Neural cell (in vitro differentiated cells): ENCODE data around the gene FAM168A. TPM values are rescaled to one million over a fixed set of nuclear protein-coding genes. Genes with fewer than 3 reads are reported as not detected.

Experiments
- H2AFZ ChIP-seq: fragments of 200-600, 300-800 bp; sonication (generic), shearing (Covaris generic); 2 replicates; pipeline ENCODE4 v1.6.0; 2014; ENCODE audit warnings: low read depth, mild to moderate bottlenecking, antibody characterized with exemption, low read length, moderate library complexity
- H3F3A ChIP-seq: fragments of 200-600 bp; shearing (Covaris generic); 2 replicates; pipeline ENCODE4 v1.6.1; 2016; ENCODE audit warnings: mild to moderate bottlenecking, moderate library complexity, mixed read lengths, antibody characterized with exemption, low read length; ENCODE audit not compliant: insufficient read depth, poor library complexity, severe bottlenecking
- H3K27ac ChIP-seq: fragments of 200-600, 300-800 bp; sonication (generic), shearing (Covaris generic); 2 replicates; pipeline ENCODE4 v1.5.1; 2014; ENCODE audit warnings: mild to moderate bottlenecking, low read length, moderate library complexity
- H3K27me3 ChIP-seq: fragments of 300-800, 200-600 bp; sonication (generic), shearing (Covaris generic); 2 replicates; pipeline ENCODE4 v1.6.0; 2014; ENCODE audit warnings: mild to moderate bottlenecking, low read depth, low read length, moderate library complexity; ENCODE audit not compliant: insufficient read depth
- H3K36me3 ChIP-seq: fragments of 300-800, 200-600 bp; sonication (generic), shearing (Covaris generic); 2 replicates; pipeline ENCODE4 v1.5.1; 2014; ENCODE audit warnings: mild to moderate bottlenecking, antibody characterized with exemption, low read length, moderate library complexity; ENCODE audit not compliant: insufficient read depth
- H3K4me2 ChIP-seq: fragments of 300-800, 200-600 bp; sonication (generic), shearing (Covaris generic); 2 replicates; pipeline ENCODE4 v1.6.0; 2014; ENCODE audit warnings: mild to moderate bottlenecking, low read length
- H3K4me3 ChIP-seq: fragments of 300-800, 200-600 bp; sonication (generic), shearing (Covaris generic); 2 replicates; pipeline ENCODE4 v1.5.1; 2014; ENCODE audit warnings: mild to moderate bottlenecking, low read length, moderate library complexity
- H3K79me2 ChIP-seq: fragments of 200-600 bp; shearing (Covaris generic); replicated peaks from 2 replicates; pipeline ENCODE4 v1.6.0; 2014; ENCODE audit warnings: mild to moderate bottlenecking, low read length, moderate library complexity; ENCODE audit not compliant: insufficient read depth
- H3K9ac ChIP-seq: fragments of 300-800, 200-600 bp; sonication (generic), shearing (Covaris generic); 2 replicates; pipeline ENCODE4 v1.6.1; 2016; ENCODE audit warnings: mild to moderate bottlenecking, low read length, mixed read lengths
- H3K9me2 ChIP-seq: fragments of 200-600 bp; shearing (Covaris generic); 2 replicates; pipeline ENCODE4 v1.6.1; 2016; ENCODE audit warnings: mild to moderate bottlenecking, low read length, mixed read lengths; ENCODE audit not compliant: insufficient read depth
- H3K9me3 ChIP-seq: fragments of 200-600, 300-800 bp; sonication (generic), shearing (Covaris generic); 2 replicates; pipeline ENCODE4 v1.6.1; 2016; ENCODE audit warnings: mild to moderate bottlenecking, mixed run types, low read length, moderate library complexity, mixed read lengths
- H4K20me1 ChIP-seq: fragments of 200-600 bp; shearing (Covaris generic); 2 replicates; pipeline ENCODE4 v1.6.1; 2016; ENCODE audit warnings: mild to moderate bottlenecking, mixed run types; ENCODE audit not compliant: insufficient read depth
- EP300 ChIP-seq: fragments of 450-650 bp; conservative IDR thresholded peaks from 2 replicates; pipeline ENCODE4 v1.6.1; 2014; ENCODE audit warnings: antibody characterized with exemption, mild to moderate bottlenecking, moderate library complexity; ENCODE audit not compliant: poor library complexity, severe bottlenecking
- EZH2 ChIP-seq: fragments of 200-600, 300-800 bp; shearing (Covaris generic), sonication (generic); IDR thresholded peaks from 2 replicates; pipeline ENCODE4 v1.6.1; 2014; ENCODE audit warnings: antibody characterized with exemption, low read length, borderline replicate concordance, mild to moderate bottlenecking; ENCODE audit not compliant: insufficient read depth, poor library complexity, severe bottlenecking
- MXI1 ChIP-seq: fragments of 450-650 bp; conservative IDR thresholded peaks from 2 replicates; pipeline ENCODE4 v1.6.1; 2014; ENCODE audit warnings: antibody characterized with exemption, mild to moderate bottlenecking; ENCODE audit not compliant: poor library complexity, severe bottlenecking
- POLR2AphosphoS5 ChIP-seq: IDR thresholded peaks from 2 replicates; pipeline ENCODE4 v1.6.1; 2012
- RAD21 ChIP-seq: fragments of 450-650 bp; conservative IDR thresholded peaks from 2 replicates; pipeline ENCODE4 v1.6.1; 2014; ENCODE audit warnings: antibody characterized with exemption, mild to moderate bottlenecking, moderate library complexity
- SMC3 ChIP-seq: fragments of 450-650 bp; conservative IDR thresholded peaks from 2 replicates; pipeline ENCODE4 v1.6.1; 2014; ENCODE audit warnings: antibody characterized with exemption, mild to moderate bottlenecking, moderate library complexity; ENCODE audit not compliant: poor library complexity
- TAF1 ChIP-seq: IDR thresholded peaks from 2 replicates; pipeline ENCODE4 v1.6.1; 2012; ENCODE audit warnings: low read depth
- polyA plus RNA-seq: library from polyadenylated mRNA; depleted of rRNA; stranded (reverse); fragments of >200 nt; gene quantifications from 2 replicates; pipeline ENCODE4 v1.2.3, GENCODE V29; 2014
- TF ChIP-seq, protein P1 (sequence below): IDR thresholded peaks from 2 replicates; pipeline ENCODE4 v1.6.1; 2012; ENCODE audit warnings: borderline replicate concordance
- TF ChIP-seq, protein P2 (sequence below): fragments of 450-650 bp; IDR thresholded peaks from 2 replicates; pipeline ENCODE4 v1.5.1; 2014; ENCODE audit warnings: antibody characterized with exemption, mild to moderate bottlenecking, moderate library complexity; ENCODE audit not compliant: poor library complexity, severe bottlenecking

The FAM168A gene
- polyA plus RNA-seq, 1 donor from 2014 or later, result 67.3 TPM

DNA sequence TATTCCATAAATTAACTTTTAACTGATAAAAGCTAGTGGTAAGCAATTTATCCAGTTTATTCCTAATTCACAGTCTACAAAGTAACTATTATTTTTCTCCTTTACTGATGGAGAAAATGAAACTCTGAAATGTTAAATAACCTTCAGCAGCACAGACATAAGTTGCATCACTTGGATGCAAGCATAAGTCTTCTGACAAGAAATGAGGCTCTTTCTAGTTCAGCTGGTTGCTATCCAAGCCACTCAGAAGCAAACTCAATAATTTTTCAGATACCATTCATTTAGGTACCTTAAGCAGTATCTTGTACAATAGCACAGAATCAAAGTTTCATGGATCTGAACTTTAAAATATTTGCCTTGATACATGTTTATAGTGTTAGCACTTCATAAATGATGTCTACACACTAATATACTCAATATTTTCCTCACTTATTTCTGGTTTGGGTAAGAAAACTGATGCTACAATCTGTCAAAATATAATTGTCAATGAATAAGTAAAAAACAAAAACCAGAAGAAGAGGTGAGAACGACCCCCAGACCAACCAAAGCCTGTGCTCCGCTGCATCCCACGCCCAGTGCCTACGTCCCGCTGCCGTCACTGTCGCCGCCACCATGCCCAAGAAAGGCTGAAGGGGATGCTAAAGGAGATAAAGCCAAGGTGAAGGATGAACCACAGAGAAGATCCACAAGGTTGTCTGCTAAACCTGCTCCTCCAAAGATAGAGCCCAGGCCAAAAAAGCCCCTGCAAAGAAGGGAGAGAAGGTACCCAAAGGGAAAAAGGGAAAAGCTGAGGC lies 18.1 kb downstream of the FAM168A start:
- H3K36me3 ChIP-seq, result peaks cover 4% of the 10 kb centered on the region
- peaks cover 28% of the 10 kb centered on the region for H3K79me2 ChIP-seq
- H2AFZ ChIP-seq, result no peak overlapping the region
- no peak overlapping the region for H3K9ac ChIP-seq
- H3K9me3 ChIP-seq, result no peaks in the 10 kb centered on the region
- H3K4me2 ChIP-seq, result no peak overlapping the region
- H4K20me1 ChIP-seq, result no peaks in the 10 kb centered on the region
- H3K4me3 ChIP-seq, result no peak overlapping the region
- TF ChIP-seq EZH2, result no peak
- TF ChIP-seq RAD21, result no peak
- TF ChIP-seq TAF1, result no peak
- TF ChIP-seq SMC3, result no peak
- TF ChIP-seq, protein P1, sequence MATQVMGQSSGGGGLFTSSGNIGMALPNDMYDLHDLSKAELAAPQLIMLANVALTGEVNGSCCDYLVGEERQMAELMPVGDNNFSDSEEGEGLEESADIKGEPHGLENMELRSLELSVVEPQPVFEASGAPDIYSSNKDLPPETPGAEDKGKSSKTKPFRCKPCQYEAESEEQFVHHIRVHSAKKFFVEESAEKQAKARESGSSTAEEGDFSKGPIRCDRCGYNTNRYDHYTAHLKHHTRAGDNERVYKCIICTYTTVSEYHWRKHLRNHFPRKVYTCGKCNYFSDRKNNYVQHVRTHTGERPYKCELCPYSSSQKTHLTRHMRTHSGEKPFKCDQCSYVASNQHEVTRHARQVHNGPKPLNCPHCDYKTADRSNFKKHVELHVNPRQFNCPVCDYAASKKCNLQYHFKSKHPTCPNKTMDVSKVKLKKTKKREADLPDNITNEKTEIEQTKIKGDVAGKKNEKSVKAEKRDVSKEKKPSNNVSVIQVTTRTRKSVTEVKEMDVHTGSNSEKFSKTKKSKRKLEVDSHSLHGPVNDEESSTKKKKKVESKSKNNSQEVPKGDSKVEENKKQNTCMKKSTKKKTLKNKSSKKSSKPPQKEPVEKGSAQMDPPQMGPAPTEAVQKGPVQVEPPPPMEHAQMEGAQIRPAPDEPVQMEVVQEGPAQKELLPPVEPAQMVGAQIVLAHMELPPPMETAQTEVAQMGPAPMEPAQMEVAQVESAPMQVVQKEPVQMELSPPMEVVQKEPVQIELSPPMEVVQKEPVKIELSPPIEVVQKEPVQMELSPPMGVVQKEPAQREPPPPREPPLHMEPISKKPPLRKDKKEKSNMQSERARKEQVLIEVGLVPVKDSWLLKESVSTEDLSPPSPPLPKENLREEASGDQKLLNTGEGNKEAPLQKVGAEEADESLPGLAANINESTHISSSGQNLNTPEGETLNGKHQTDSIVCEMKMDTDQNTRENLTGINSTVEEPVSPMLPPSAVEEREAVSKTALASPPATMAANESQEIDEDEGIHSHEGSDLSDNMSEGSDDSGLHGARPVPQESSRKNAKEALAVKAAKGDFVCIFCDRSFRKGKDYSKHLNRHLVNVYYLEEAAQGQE, result no peak
- TF ChIP-seq MXI1, result no peak
- no peak for TF ChIP-seq EP300
- no peaks in the 10 kb centered on the region for H3K9me2 ChIP-seq
- H3K27me3 ChIP-seq, result no peaks in the 10 kb centered on the region
- H3K27ac ChIP-seq, result no peak overlapping the region
- H3F3A ChIP-seq, result peaks cover 4% of the 10 kb centered on the region

DNA sequence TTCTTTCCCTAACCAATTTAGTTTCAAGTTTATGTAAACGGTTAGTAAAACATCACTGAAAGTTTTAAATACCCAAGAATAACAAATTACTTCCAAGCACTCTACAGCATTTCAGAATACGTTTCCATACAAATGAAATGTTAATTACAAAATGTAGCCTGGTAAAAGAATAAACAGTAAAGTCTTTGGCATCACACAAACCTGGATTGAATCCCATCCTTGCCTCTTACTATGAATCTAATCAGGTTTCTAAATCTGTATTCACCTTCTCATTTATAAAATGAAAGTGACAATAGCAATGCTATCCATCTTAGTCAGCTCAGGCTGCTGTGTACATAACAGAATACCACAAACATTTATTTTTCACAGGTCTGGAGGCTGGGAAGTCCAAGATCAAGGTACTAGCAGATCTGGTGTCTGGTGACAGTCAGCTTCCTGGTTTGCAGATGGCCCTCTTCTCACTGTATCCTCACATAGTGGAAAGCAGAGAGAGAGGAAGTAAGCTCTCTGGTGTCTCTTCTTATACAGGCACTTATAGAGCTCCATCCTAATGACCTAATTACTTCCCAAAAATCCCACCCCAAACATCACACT lies 19.2 kb downstream of the FAM168A start:
- H3K36me3 ChIP-seq, result peaks cover 4% of the 10 kb centered on the region
- peaks cover 25% of the 10 kb centered on the region for H3K79me2 ChIP-seq
- no peak overlapping the region for H3K4me3 ChIP-seq
- H2AFZ ChIP-seq, result no peak overlapping the region
- no peak overlapping the region for H3K9ac ChIP-seq
- no peak for TF ChIP-seq POLR2AphosphoS5
- no peak for TF ChIP-seq EP300
- TF ChIP-seq, protein P1, result no peak
- TF ChIP-seq MXI1, result no peak
- TF ChIP-seq, protein P2, sequence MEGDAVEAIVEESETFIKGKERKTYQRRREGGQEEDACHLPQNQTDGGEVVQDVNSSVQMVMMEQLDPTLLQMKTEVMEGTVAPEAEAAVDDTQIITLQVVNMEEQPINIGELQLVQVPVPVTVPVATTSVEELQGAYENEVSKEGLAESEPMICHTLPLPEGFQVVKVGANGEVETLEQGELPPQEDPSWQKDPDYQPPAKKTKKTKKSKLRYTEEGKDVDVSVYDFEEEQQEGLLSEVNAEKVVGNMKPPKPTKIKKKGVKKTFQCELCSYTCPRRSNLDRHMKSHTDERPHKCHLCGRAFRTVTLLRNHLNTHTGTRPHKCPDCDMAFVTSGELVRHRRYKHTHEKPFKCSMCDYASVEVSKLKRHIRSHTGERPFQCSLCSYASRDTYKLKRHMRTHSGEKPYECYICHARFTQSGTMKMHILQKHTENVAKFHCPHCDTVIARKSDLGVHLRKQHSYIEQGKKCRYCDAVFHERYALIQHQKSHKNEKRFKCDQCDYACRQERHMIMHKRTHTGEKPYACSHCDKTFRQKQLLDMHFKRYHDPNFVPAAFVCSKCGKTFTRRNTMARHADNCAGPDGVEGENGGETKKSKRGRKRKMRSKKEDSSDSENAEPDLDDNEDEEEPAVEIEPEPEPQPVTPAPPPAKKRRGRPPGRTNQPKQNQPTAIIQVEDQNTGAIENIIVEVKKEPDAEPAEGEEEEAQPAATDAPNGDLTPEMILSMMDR, result no peak
- no peak for TF ChIP-seq SMC3
- no peak for TF ChIP-seq RAD21
- no peak for TF ChIP-seq EZH2
- TF ChIP-seq TAF1, result no peak
- H3K27ac ChIP-seq, result no peak overlapping the region
- H3K9me3 ChIP-seq, result no peaks in the 10 kb centered on the region
- no peaks in the 10 kb centered on the region for H3K27me3 ChIP-seq
- H3K9me2 ChIP-seq, result no peaks in the 10 kb centered on the region
- H3K4me2 ChIP-seq, result no peak overlapping the region
- H4K20me1 ChIP-seq, result no peaks in the 10 kb centered on the region
- peaks cover 4% of the 10 kb centered on the region for H3F3A ChIP-seq
